T1000 (cell line): ENCODE data around the gene RBM24.
A peak's percentile ranks its signal among the peaks of the same experiment; 100 is the strongest.

Source experiments
- DNase-seq: peaks from one replicate; lab custom pipeline; 2025; ENCODE audit warnings: mixed read lengths; lab: John Stamatoyannopoulos, UW

Gene RBM24

DNA sequence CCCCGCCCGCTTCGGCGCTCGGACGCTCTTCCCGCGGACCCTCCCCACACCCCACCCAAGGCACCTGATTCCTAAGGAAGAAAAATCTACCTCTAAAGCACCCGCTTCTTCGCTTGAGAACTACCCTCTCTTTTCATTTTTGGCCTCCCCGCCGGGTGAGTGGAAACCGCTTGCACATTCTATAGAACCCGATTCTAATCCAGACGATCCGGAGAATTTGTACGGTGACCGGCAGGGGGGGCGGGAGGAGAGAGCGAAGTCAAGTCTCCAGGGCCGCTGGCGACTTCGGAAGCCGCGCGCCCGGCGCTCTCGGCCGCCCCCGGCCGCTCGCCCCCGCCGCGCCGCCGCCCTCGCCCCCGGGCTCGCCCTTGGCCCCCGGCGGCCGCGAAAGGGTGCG, at the start of gene RBM24:
Gene RBM24, plus strand, starts transcription at position 262 of the 397 bp plus-strand sequence. CDS start 221 bp downstream, outside the sequence.
- DNase-seq = peak; percentile 30

DNA sequence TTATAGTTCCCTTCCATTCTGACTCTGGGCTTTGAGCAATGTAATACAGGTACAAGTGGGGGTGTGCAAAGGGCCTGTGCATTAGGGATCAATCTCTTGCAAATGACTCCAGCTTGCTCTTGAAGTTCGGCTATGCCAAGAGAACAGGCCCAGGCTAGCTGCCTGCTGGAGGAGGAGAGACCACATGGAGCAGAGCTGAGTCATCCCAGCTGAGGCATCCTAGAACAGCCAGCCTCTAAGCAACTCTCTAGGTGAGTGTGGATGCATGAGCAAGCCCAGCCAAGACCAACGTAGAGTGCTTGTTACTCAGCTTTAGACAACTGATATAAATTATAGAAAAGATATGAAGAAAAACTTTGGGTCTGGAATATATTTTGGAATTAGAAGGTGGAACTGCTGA, 47.6 kb upstream of the RBM24 start:
- peak; percentile 26 for DNase-seq

DNA sequence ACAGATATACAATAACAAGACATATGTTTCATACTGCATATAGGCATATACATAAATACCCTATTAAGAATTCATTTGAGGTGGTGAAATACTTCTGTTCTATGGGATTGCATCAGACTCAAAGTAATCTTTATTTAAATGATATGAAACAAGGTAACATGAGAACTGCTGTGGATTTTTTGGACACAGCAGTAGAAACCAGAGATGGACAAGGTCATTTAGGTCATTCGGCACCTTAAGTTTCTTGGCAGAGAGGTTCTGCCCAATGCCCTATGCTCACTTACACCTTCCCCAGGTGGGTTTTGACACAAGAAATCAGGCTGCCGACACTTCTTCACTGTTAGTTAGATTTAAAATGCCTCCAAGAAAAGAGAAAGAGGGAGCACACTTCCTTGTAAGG, 43.9 kb upstream of the RBM24 start:
- no peak for DNase-seq

DNA sequence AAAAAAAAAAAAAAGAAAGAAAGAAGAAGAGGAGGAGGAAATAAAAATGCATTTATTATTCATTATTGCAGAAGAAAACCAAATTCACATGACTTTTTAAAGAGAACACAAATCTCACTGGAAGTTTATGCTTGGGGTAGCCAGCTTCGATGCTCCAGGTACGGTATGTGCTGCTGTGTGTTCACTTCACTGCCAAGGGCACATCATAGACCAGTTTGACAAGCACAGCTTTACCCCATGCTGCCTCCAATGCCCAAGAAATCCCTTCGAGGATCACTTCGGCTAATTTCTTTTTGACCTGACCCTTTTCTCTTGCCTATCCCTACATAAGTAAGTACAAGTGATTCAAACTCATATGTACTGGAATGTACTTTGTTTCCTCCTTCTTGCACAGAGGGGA, 41.9 kb upstream of the RBM24 start:
- no peak for DNase-seq

DNA sequence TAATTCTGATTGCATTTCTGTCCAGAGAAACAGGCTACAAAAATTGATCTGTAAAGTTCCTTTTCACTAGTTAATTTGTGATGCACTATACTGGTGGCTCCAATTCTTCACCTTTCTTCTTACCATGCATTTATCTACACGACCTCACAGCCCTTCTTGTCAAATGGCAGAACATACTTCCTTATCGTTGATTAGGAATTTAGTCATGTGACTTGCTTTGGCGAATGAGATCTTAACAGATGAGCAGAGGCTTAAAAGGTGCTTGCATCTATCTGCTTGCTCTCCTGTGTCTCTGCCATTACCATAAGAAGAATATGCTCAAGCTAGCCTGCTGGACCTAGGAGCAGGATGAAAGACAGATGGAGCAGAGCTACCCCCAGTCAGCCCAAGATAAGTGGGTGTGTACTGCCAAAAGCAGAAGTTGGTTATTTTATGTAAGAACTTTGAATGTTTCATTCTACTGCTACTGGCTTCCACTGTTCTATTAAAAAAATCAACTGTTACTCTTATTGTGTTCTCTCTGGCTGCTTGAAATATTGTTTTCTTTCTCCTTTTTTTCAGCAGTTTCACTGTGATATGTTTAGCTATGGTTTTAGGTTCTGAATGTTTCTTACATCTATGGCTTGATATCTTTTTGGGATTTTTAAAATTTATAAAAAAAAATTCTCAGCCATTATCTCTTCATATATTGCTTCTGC, 40.2 kb upstream of the RBM24 start:
- DNase-seq = no peak

DNA sequence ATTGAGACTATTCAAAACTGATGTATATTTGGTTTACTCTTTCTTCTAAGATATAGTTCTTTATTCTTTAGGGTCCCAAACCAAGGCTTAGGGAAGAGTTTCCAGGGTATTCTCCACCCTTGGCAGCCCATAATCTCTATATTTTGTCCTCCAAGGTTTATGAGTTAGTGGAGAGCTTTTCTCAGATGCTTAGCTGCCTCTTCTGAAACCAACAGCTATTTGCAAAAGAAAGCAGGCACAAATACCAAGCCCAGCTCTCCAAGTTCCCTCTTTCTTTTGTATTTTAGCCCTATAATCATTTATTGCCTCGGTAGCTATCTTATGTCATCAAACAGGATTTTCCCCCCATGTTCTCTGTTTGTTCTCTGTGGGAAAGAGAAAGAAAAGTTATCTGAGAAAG, 39.1 kb upstream of the RBM24 start:
- no peak for DNase-seq

DNA sequence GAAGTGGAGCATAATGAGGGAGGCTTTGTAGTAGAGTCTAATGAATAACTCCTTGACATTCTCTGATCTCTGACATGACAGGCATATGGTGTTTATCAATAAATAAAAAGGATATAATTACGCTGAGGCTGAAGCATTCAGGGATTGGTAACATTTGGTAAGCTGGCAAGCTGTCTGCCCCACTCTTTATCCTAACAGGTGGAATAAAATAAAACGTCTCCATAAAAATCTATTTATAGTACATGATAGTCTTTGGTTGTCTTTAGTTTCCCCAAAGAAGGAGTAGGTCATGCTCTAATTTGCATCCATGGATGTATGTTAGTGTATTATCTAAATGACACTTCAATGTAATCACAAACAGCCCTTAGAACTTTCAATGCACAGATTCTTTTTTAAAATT, 30.9 kb upstream of the RBM24 start:
- no peak for DNase-seq

DNA sequence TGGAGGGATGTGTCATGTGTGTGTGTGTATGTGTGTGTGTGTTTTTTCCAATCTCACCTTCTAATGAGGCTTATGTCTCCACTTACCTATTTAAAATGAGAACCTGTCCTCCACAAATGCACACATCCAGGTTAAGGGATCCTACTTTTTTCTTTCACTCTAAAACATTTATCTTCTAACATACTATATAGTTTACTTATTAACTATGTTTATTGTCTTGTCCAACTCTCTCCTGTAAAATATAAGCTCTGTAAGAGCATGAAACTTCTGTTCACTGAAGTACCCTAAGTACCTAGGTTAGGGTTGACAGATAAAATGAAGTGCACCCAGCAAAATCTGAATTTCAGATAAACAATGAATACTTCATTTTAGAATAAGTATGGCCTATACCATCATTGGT, 29.2 kb upstream of the RBM24 start:
- no peak for DNase-seq

DNA sequence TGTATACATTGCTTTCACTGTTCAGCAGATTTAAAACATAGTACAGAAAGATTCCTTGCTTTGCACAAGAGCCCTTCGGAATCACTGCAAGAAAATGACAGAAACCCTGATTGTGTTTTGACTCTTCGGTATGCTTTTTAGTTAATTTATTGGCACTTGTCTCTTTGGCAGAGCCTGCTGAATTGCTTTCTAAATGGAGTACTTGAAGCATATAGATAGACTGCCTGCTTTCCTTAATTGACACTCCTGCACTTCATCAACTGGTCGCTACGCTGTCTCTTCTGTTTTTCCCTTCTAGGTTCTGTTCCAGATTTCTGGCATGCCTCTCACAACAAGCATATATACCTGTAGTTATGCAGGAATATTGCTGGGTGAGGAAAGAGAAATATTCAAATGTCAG, 22.4 kb upstream of the RBM24 start:
- DNase-seq = no peak

DNA sequence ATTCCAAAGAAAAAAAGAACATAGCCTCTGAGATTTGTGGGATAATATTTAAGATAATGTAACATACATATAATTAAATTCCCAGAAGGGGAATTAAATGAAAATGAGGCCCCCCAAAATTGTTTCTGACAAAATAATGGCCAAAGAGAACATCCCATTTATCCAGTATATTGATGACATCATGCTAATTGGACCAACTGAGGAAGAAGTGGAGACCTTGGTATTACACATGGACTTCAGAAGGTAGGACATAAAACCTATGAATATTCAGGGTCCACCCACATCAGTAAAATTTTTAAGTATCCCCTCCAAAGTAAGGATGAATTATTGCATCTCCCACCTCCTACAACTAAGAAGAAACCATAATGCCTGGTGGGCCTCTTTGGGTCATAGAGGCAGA, 15.6 kb upstream of the RBM24 start:
- DNase-seq = no peak

DNA sequence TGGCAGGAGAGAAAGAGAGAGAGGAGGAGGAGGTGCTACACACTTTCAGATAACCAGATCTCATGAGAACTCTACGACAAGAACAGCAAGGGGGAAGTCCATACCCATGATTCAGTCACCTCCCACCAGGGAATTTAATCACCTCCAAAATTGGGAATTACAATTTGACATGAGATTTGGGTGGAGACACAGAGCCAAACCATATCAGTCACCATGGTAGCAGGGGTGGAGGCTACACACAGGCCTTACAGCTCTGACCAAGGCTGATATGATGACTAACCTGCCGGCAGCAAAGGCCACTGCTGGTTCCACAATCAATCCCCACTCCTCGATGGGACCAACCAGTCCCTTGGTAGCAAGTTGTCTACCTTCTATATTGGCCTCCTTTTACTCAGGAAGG, 13.6 kb upstream of the RBM24 start:
- no peak for DNase-seq

DNA sequence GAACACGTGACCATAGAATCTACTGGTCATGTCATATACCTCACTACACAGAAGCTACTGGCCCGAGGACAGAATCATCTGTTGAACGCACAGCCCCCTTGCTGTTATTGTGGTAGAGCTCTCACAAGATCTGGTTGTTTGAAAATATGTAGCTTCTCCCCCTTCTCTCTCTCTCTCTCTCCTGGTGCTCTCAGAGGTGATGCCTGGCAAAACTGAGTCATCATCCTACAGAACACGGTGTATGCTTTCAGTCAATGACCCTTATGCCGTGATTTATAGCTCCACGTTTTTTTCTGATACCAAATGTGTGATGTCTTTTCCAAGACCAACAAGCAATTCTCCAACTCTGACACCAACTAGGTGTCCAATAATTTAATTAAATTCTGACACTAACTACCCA, 13.0 kb upstream of the RBM24 start:
- DNase-seq = no peak

DNA sequence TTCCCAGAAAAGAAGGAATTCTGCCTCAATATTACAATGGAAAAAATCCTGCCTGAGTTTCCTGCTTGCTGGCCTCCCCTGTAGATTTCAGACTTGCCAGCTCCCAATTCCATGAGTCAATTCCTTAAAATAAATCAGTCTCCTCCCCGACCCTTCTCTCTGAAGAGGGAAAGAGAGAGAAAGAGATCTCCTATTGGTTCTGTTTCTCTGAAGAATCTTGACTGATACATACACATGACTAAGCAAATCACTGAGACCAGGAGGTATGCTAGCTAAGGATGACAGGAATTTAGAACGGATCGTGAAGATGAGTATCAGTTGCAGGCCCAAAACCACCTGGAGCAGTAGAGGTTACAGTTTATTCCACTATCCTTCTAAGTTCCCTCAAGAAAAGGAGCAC, 11.3 kb upstream of the RBM24 start:
- no peak for DNase-seq

DNA sequence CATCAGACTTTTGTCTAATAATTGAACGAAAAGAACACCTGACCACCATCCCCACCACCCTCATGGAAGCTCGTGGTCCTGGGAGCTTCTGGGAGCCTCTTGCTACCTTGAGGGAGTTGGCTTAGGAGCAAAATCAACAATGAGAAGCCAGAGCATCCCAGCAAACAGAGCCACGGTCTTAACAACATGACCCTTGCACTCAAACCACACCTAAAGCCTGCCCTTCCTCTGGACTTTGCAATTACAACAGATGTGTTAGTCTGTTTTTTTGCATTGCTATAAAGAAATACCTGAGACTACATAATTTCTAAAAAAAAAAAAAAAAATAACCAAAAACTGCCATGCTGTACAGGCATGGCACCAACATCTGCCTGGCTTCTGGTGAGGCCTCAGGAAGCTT, 9.5 kb upstream of the RBM24 start:
- no peak for DNase-seq

DNA sequence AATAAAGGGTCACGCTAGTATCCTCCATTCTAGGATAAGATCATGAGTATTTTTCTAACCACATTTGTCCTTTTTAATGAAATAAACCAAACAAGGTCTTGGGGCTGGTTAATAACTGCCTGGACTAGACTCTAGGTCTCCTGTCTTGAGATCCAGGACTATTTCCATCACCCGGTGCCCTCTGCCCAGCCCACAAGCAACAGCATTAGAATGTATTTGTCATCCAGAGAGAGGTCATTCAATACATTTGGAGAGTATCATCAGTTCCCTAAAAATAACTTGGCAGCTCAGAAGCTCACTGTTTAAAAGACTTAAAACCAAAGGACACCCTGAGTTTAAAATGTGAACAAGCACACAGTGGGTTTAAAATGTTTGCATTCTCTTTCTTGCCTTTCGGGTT, 4.4 kb upstream of the RBM24 start:
- no peak for DNase-seq

DNA sequence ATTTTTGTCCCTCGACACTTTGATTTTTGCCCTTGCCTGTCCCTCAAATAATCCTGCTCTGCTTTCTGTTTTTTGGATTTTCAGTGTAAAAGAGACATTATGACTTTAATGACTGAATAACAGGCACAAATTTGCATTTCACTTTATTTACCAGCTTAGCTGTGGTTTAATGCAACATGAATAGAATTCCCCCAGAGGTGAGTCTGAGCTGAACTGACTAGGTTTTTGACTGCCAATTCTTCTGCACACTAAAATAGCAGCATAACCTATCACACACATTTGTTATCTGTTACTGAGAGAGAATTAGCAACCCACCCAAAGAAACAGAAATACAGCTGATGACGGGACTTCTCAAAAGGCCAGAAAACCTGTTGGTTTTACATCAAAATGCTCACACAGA, 3.9 kb upstream of the RBM24 start:
- DNase-seq = no peak

DNA sequence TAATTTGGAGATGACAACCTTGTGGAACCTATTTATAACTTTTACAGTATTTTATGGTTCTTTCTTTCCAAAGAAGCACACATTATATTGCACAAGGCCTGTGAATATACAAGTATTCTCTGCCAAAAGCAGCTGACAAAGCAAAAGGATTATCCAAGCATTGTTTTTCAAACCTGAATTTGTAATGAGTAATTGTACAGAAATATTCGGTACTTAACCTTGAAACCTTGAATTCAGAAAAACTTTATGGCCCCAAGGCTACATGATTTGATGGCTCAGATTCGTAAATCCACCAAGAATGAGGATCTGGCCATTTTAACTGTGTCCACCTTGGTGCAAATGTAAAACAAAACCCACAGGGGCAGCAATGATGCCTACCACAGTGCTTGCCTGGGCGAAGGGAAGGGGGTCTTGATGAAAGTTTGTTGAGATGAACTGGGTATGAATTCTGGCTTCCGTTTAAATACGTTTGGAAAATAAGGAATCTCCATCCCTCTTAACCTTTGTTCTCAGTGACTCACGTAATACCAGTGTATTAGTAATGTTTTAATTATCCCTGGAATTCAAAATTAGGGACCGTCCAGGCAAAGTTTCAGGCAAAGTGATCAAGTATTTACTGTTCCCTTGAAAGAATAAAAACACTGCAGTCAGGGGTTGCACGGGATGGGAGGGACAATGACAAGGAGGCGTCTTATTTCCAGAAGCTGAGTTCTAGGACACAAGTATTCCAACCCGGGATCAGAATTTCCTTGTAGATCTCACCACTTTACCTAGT, 2.7 kb upstream of the RBM24 start:
- DNase-seq = peak; percentile 55

DNA sequence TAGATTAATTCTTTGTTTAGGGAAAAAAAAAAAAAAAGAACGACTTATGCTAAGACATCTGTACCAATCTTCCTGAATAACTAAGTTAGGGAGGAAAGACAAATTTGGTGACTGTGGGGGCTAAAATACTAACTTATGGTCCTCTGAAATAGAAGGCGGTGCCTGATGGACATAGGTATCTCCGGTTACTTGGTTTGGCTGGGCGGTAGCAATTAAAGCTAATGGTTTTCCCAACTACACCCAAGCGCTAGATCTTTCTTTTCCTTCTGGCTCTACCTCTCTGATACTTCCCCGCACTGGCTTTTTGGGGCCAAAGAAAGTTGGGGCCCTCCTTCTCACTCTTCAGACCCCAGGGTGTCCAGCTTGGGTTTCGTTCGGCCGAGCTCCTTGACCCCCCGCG, 1.0 kb upstream of the RBM24 start:
- DNase-seq = no peak

DNA sequence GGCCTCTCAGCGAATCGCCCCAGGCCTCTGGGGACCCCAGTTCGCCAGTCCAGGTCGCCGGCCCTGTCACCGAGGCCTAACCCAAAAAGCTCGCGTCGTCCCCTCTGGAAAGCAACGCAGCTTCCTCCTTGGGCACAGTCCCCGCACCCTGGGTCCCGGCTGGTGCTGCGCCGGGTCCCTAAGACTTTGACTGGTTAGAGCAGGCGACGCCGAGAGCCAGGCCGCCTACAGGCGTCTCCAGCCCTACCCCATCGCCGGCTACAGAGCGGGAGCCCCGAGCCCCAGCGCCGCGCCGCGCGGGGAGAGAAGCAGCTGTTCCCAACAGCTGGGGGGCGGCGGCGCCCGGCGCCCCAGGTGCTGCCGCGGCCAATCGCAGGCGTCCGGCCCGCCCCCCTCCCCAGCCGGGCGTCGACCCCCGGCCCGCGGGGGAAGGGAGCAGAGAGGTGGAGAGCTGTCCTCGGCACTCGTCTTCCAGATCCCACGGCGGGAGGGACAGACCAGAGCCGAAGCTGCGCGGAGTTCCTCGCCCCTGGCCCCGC, 540 bp upstream of the RBM24 start:
- DNase-seq = no peak

DNA sequence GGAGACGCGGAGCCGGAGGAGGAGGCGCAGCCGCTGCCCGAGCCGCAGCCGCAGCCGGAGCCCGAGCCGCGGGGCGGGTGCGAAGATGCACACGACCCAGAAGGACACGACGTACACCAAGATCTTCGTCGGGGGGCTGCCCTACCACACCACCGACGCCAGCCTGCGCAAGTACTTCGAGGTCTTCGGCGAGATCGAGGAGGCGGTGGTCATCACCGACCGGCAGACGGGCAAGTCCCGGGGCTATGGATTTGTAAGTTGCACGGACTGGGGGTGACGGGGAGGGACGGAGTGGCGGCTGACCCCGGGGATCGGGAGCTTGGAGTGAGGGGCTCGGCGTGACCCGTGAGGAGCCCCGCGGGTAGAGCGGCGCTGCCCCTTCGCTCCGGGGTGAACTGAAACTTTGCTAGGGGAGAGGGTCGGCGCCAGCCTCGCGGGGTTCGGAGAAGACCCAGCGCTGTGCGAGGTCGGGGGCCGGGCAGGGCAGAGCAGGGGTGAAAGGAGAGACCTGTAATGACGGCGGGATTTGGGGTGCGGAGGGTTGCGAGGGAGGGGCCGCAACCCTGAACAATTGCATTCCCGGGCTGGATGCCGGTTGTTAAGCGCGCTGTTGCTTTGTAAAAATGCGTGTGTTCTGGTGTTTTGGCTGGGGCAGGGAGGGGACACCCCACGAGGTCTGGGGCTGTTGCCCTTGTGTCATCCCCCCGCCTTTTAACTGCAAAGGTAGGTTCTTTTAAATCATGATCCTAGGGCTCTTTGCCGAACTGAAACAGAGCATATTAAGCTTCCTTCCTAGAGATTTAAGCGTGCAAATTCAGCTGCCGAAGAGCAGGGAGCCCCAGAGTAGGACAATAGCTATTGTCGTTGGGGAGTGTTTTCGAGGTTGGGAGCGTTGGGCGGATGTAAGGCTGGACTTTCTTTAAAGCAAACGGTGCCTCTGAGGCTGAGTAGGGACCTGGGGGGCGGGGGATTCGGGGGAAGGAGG, 628 bp downstream of the RBM24 start:
- no peak for DNase-seq

DNA sequence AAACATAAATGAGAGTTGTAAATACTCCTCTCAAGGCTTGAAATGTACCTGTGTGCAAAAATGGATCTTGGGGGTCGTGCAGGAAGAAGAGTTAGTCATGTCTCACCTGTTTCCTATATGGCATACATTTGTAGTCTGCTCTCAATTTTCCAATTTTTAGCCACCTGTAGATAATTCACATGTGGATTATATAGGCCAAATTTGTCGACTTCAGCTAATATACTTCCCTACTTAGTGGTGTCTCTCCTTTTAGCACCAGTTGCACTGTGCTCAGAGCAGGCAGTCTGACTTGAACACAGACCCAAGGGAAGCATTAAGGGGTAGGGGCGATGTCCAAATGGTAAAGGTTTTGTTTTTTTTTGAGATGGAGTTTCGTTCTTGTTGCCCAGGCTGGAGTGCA, 1.9 kb downstream of the RBM24 start:
- no peak for DNase-seq

DNA sequence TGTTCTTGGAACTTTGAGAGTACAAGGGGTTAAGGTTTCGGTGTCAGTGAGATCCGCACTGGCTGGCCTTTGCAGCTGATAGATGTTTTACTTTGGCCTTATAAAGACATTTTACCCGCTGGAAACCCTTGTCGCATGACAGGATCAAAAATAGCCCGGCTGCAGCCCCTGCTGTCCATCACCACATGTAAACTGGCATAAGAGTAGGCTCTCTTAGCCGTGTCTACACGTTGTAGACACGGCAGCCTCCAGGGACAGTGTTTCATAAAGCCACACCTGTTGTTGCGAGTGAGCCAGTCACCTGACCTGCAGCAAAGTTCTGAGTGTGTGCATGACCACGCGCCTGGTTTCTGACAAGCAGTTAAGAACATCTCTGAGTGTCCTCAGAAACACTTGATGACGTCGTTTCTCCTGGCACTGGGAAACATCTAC, 8.5 kb downstream of the RBM24 start:
- DNase-seq = no peak
